Kidney capillary endothelial cell (primary cell): ENCODE results near the gene DLG5.
A peak's percentile ranks its signal among the peaks of the same experiment; 100 is the strongest.

ENCODE experiments used
- DNase-seq: peaks from one replicate; pipeline ENCODE4 v3.0.0-alpha.2; 2018; ENCODE audit warnings: low spot score

Gene DLG5

GRCh38 chr10:77841711-77842375 is 84.7 kb downstream of the DLG5 start:
- no peak for DNase-seq

- DNase-seq, result no peak
These were observed 85.9 kb downstream of the DLG5 start for GRCh38 chr10:77840636-77841035.

GRCh38 chr10:77837925-77838595 is 88.5 kb downstream of the DLG5 start:
- no peak for DNase-seq

- peak; percentile 19 for DNase-seq
These were observed 89.2 kb downstream of the DLG5 start for GRCh38 chr10:77837248-77837924.

- DNase-seq, result peak; percentile 88
These were observed 90.2 kb downstream of the DLG5 start for GRCh38 chr10:77836299-77836820.

GRCh38 chr10:77835669-77836086 is 90.9 kb downstream of the DLG5 start:
- DNase-seq, result peak; percentile 94

GRCh38 chr10:77834943-77835668 is 91.4 kb downstream of the DLG5 start:
- DNase-seq, result no peak

GRCh38 chr10:77834540-77834939 is 92.0 kb downstream of the DLG5 start:
- no peak for DNase-seq

- DNase-seq, result no peak
These were observed 92.8 kb downstream of the DLG5 start for GRCh38 chr10:77833792-77834191.

GRCh38 chr10:77833225-77833624 is 93.3 kb downstream of the DLG5 start:
- no peak for DNase-seq

- DNase-seq, result no peak
These were observed 94.3 kb downstream of the DLG5 start for GRCh38 chr10:77832238-77832637.

GRCh38 chr10:77829356-77829755 is 97.2 kb downstream of the DLG5 start:
- no peak for DNase-seq

- no peak for DNase-seq
These were observed 98.2 kb downstream of the DLG5 start for GRCh38 chr10:77828377-77828776.

GRCh38 chr10:77827366-77827765 is 99.2 kb downstream of the DLG5 start:
- DNase-seq, result no peak

- no peak for DNase-seq
These were observed 100.6 kb downstream of the DLG5 start for GRCh38 chr10:77825965-77826364.

GRCh38 chr10:77824908-77825307 is 101.6 kb downstream of the DLG5 start:
- DNase-seq, result no peak

GRCh38 chr10:77823811-77824542 is 102.6 kb downstream of the DLG5 start:
- no peak for DNase-seq

- no peak for DNase-seq
These were observed 105.0 kb downstream of the DLG5 start for GRCh38 chr10:77821551-77821950.

GRCh38 chr10:77821036-77821435 is 105.5 kb downstream of the DLG5 start:
- DNase-seq, result no peak

GRCh38 chr10:77820349-77820748 is 106.2 kb downstream of the DLG5 start:
- no peak for DNase-seq
